Heart left ventricle (tissue), 16 donors: ENCODE results near the gene SH3RF2. TPM values are rescaled to one million over a fixed set of nuclear protein-coding genes. Genes with fewer than 3 reads are reported as not detected.

ENCODE experiments used
- ATAC-seq, 4 donors: fragments of 200-7000 bp; cut with Tn5 transposase; one replicate each; pipeline ENCODE4 v1.9.1; 2020 to 2022; ENCODE audit warnings: moderate library complexity in 4 of 4, mild to moderate bottlenecking in 3 of 4, moderate number of reproducible peaks in 1 of 4
- DNase-seq, 5 donors: peaks; one replicate each; pipeline ENCODE4 v3.0.0-alpha.2; 2020
- H3K27ac ChIP-seq, 12 donors: fragments of 200-600 bp; sonication (generic) in 4 of 12; one replicate each; pipeline versions ENCODE4 v1.5.0 to v1.8.0; 2016 to 2022; ENCODE audit warnings: mild to moderate bottlenecking in 2 of 12
- H3K27me3 ChIP-seq, 9 donors: fragments of 200-600 bp; sonication (generic) in 2 of 9; one replicate each; pipeline versions ENCODE4 v1.5.1 to v1.8.0; 2016 to 2022; ENCODE audit warnings: mild to moderate bottlenecking in 3 of 9
- H3K36me3 ChIP-seq, 9 donors: fragments of 200-600 bp; sonication (generic) in 2 of 9; one replicate each; pipeline versions ENCODE4 v1.5.0 to v1.8.0; 2018 to 2022; ENCODE audit warnings: mild to moderate bottlenecking in 2 of 9
- H3K4me1 ChIP-seq, 12 donors: fragments of 200-600 bp; sonication (generic) in 4 of 12; one replicate each; pipeline versions ENCODE4 v1.5.0 to v1.8.0; 2016 to 2022; ENCODE audit warnings: mild to moderate bottlenecking in 3 of 12
- H3K4me3 ChIP-seq, 12 donors: fragments of 200-600 bp; sonication (generic) in 4 of 12; one replicate each; pipeline versions ENCODE4 v1.5.0 to v1.8.0; 2017 to 2022; ENCODE audit warnings: mild to moderate bottlenecking in 9 of 12, moderate library complexity in 4 of 12
- H3K9me3 ChIP-seq, 12 donors: fragments of 200-600 bp; sonication (generic) in 4 of 12; one replicate each; pipeline versions ENCODE4 v1.5.0 to v1.8.0; 2016 to 2022; ENCODE audit warnings: mild to moderate bottlenecking in 1 of 12
- POLR2A ChIP-seq, 2 donors: fragments of 450-650 bp; IDR thresholded peaks; one replicate each; pipeline ENCODE4 v1.6.1; 2017; ENCODE audit warnings: antibody characterized with exemption in 2 of 2, mild to moderate bottlenecking in 2 of 2, moderate library complexity in 2 of 2
- WGBS, 4 donors: extraction: QIAGEN DNeasy Blood & Tissue Kit in 2 of 4; methylation state at CpG; one replicate each; pipeline versions ENCODE4 v1.1.5 to v1.1.7; 2013 to 2018; 5-methylcytosine and 5-hydroxymethylcytosine counted together
- intact Hi-C, 10 donors: fragments of 100-400 bp; cut with DNase I; formaldehyde crosslinking; loops; one replicate each; pipeline versions ENCODE4 v1.11.1 to v1.14.2; 2022
- polyA plus RNA-seq, 2 donors: library from polyadenylated mRNA; stranded (reverse); fragments of 200-250 nt; gene quantifications; one replicate each; pipeline ENCODE4 v1.2.3, GENCODE V29; 2013
- total RNA-seq, 9 donors: library from RNA; depleted of rRNA in 2 of 9; stranded (reverse); fragments of >200 nt in 2 of 9; fragmentation: NEBNext Ultra II Directional in 3 of 9; extraction: Animal tissue kit (Norgen Biotek cat#: 25700) in 3 of 9; gene quantifications; one replicate each; pipeline versions ENCODE4 v1.1.0 to v1.2.4, GENCODE V29; 2016 to 2023
- TF ChIP-seq, protein P1 (sequence below), 12 donors: fragments of 200-600 bp; sonication (generic) in 4 of 12; IDR thresholded peaks; one replicate each; pipeline versions ENCODE4 v1.5.0 to v1.8.0; 2018 to 2022; ENCODE audit warnings: antibody characterized with exemption in 12 of 12, mild to moderate bottlenecking in 5 of 12
- donor health status: ischemic (EF 13 %, LVEDD 7.1; RV severe dilation, severe dysfunction).
- donor health status: healthy with polysubstance abuse.
- donor health status: DM: no; HTN: yes; CAD: no.
- donor health status: DM: no; HTN: no; CAD: no.
- donor health status: ischemic (EF 25% LVEDD 6.9; RV normal size, moderate dysfunction).
- donor health status: ischemic (EF 25% LVEDD 5.7; RV mildly dilated, moderate dysfunction).
- donor health status: healthy.
- donor health status: DM: yes; HTN: yes; CAD: no.
- donor health status: ischemic (EF 35%, LVEDD 5.7; RV mildly dilated, moderate dysfunction).
- donor health status: nonischemic (EF 11% LVEDD 7.7; RV severe dilation, severe dysfunction).
- donor health status: DM: yes; HTN: yes; CAD: no.
- donor health status: PGD.
- donor health status: ischemic (EF 29% LVEDD 5.4; RV normal size, mild dysfunction).
- donor health status: nonischemic (EF 23%, LVEDD 6.1; RV moderate dilation, normal function).

Gene SH3RF2
- total and polyA plus RNA-seq, 11 donors = 31.3 to 750 (median 180) TPM

DNA sequence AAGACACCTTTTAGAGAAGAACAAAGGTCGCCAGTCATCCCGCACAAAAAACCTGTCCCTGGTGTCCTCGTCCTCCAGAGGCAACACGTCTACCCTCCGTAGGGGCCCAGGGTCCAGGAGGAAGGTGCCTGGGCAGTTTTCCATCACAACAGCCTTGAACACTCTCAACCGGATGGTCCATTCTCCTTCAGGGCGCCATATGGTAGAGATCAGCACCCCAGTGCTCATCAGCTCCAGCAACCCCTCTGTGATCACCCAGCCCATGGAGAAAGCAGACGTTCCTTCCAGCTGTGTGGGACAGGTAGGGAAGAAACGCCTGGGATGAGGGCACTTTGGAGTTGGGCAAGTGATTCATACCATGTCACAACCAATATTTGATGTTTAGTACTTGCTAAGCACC lies 77.4 kb downstream of the SH3RF2 start:
- intact Hi-C loops = no loop called here
- ATAC-seq = no peak

GRCh38 chr5:146015001-146015400 lies 78.6 kb downstream of the SH3RF2 start:
- no peak for DNase-seq
- Histone ChIP-seq H3K4me1 (peaks cover 0 to 9% (median 0%) of the 10 kb centered on the region in 12 donors), H3K9me3 (peaks cover 0 to 3% (median 0%) of the 10 kb centered on the region in 12 donors), H3K27me3 (no peaks in the 10 kb centered on the region), H3K4me3 (no peak overlapping the region), H3K27ac (no peak overlapping the region), H3K36me3 (peaks cover 0 to 6% (median 0%) of the 10 kb centered on the region in 9 donors)
- intact Hi-C loops = no loop called here
- TF ChIP-seq, protein P1, sequence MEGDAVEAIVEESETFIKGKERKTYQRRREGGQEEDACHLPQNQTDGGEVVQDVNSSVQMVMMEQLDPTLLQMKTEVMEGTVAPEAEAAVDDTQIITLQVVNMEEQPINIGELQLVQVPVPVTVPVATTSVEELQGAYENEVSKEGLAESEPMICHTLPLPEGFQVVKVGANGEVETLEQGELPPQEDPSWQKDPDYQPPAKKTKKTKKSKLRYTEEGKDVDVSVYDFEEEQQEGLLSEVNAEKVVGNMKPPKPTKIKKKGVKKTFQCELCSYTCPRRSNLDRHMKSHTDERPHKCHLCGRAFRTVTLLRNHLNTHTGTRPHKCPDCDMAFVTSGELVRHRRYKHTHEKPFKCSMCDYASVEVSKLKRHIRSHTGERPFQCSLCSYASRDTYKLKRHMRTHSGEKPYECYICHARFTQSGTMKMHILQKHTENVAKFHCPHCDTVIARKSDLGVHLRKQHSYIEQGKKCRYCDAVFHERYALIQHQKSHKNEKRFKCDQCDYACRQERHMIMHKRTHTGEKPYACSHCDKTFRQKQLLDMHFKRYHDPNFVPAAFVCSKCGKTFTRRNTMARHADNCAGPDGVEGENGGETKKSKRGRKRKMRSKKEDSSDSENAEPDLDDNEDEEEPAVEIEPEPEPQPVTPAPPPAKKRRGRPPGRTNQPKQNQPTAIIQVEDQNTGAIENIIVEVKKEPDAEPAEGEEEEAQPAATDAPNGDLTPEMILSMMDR (IDR thresholded peaks at IDR 0.05) = no peak
- no peak for TF ChIP-seq POLR2A (IDR thresholded peaks at IDR 0.05)
- no peak for ATAC-seq
- 95 to 97% (median 96%) methylated on average over 1 of the region's 1 CpG for WGBS, 4 donors

More for the DNA sequence above, 77.4 kb downstream of the SH3RF2 start:
- peaks cover 0 to 7% (median 0%) of the 10 kb centered on the region in 12 donors for H3K9me3 ChIP-seq
- 79 to 94% (median 86%) methylated on average over 9 of the region's 9 CpGs for WGBS, 4 donors
- H3K4me3 ChIP-seq = no peak overlapping the region
- no peaks in the 10 kb centered on the region for H3K27me3 ChIP-seq
- DNase-seq = no peak
- H3K27ac ChIP-seq = no peak overlapping the region
- H3K4me1 ChIP-seq = peaks cover 0 to 7% (median 0%) of the 10 kb centered on the region in 12 donors
- no peak for TF ChIP-seq POLR2A (IDR thresholded peaks at IDR 0.05)
- TF ChIP-seq, protein P1 (IDR thresholded peaks at IDR 0.05) = no peak
- H3K36me3 ChIP-seq = peaks cover 0 to 6% (median 0%) of the 10 kb centered on the region in 9 donors

DNA sequence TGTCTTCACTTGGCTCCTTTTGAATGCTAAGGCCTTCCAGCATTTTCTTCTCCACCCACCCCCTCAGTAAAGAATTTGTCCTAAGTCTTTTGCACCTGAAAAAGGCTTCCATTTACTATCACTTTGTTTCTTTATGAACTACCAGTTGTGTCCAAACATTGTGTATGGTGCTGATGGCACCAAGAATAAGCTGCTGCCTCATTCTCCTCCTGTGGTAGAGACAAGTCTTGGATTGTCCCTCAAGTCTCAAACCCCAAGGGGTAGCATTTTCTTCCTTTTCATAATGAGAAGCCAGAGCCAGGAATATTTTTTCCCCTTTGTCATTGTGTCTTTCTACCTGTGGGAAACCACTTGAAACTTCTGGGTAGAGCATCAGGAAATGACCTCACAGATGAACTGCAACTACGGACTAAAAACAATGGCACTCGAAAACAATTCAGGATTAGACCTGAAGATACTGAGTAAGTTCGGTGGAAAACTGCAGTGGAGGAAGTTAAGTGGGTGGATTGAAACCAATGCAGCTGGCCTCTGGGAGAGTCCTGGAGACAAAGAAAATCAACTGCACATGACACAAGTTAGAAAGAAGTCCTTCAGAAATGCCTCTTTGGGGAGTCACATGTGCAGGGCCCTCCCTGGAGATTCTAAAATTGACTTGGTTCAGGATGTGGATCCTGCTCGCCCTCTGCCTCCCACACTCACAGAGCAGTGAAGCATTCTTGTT lies 80.5 kb downstream of the SH3RF2 start:
- Histone ChIP-seq H3K9me3 (no peaks in the 10 kb centered on the region), H3K4me3 (no peak overlapping the region), H3K4me1 (peaks cover 0 to 9% (median 0%) of the 10 kb centered on the region in 12 donors), H3K36me3 (peaks cover 0 to 6% (median 0%) of the 10 kb centered on the region in 9 donors), H3K27me3 (no peaks in the 10 kb centered on the region), H3K27ac (peak overlapping the region in 8 of 12 donors; percentile 15 to 80 (median 58))
- intact Hi-C loops = no loop called here
- TF ChIP-seq, protein P1 (IDR thresholded peaks at IDR 0.05) = no peak
- TF ChIP-seq POLR2A (IDR thresholded peaks at IDR 0.05) = no peak
- peak in 3 of 4 donors; percentile 28 to 90 (median 38) for ATAC-seq
- DNase-seq = no peak
- 46 to 55% (median 52%) methylated on average over 4 of the region's 4 CpGs for WGBS, 4 donors

DNA sequence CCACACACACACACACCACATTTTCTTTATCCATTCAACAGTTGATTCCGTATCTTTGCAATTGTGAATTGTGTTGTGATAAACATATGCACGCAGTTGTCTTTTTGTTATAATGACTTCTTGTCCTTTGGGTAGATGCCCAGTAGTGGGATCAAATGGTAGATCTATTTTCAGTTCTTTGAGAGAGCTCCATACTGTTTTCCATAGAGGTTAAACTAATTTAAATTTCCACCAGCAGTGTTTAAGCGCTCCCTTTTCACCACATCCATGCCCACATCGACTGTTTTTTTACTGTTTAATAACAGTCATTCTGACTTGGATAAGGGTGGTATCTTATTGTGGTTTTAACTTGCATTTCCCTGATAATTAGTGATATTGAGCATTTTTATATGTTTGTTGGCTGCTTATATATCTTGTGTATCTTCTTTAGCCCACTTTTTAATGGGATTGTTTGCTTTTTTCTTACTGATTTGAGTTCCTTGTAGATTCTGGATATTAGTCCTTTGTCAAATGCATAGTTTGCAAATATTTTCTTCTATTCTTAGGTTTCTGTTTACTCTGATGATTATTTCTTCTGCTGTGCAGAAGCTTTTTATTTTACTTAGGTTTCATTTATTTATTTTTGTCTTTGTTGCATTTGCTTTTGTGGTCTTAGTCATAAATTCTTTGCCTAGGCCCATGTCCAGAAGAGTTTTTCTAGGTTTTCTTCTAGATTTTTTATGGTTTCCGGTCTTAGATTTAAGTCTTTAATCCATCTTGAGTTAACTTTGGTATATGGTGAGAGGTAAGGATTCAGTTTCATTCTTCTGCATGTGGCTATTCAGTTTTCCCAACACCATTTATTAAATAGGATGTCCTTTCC lies 82.4 kb downstream of the SH3RF2 start:
- ATAC-seq (peak in 1 of 4 donors; percentile 46), DNase-seq (no peak)
- H3K27me3 ChIP-seq = no peaks in the 10 kb centered on the region
- H3K36me3 ChIP-seq = peaks cover 0 to 6% (median 0%) of the 10 kb centered on the region in 9 donors
- no peaks in the 10 kb centered on the region for H3K9me3 ChIP-seq
- H3K4me1 ChIP-seq = peaks cover 0 to 9% (median 0%) of the 10 kb centered on the region in 12 donors
- 58 to 75% (median 66%) methylated on average over 5 of the region's 5 CpGs for WGBS, 4 donors
- H3K4me3 ChIP-seq = no peak overlapping the region
- intact Hi-C loops = no loop called here
- H3K27ac ChIP-seq = no peak overlapping the region
- TF ChIP-seq POLR2A (IDR thresholded peaks at IDR 0.05) = no peak
- TF ChIP-seq, protein P1 (IDR thresholded peaks at IDR 0.05) = no peak
